GM19193 (cell line): Measurements from ENCODE around the gene SMC2.

Source experiments
- POLR2A ChIP-seq: IDR thresholded peaks from 4 replicates; pipeline ENCODE4 v1.6.1; 2011; ENCODE audit not compliant: insufficient read depth, insufficient read length; ENCODE audit errors: extremely low read depth

SMC2 gene

GRCh38 chr9:104093647-104094533 lies at the start of gene SMC2:
Gene SMC2, plus strand, starts transcription at chr9:104094309. Its CDS starts 1,076 bp downstream, at chr9:104095385.
- TF ChIP-seq POLR2A: peak; percentile 87

- TF ChIP-seq POLR2A: no peak
Measured at GRCh38 chr9:104068546-104068945, 25.6 kb upstream of the SMC2 start.

- no peak for TF ChIP-seq POLR2A
Measured at GRCh38 chr9:104069288-104069687, 24.8 kb upstream of the SMC2 start.

- TF ChIP-seq POLR2A: no peak
Measured at GRCh38 chr9:104071589-104071988, 22.5 kb upstream of the SMC2 start.

GRCh38 chr9:104073098-104073769 lies 20.9 kb upstream of the SMC2 start:
- no peak for TF ChIP-seq POLR2A

GRCh38 chr9:104073770-104074133 lies 20.4 kb upstream of the SMC2 start:
- no peak for TF ChIP-seq POLR2A

GRCh38 chr9:104074876-104075275 lies 19.2 kb upstream of the SMC2 start:
- TF ChIP-seq POLR2A: no peak

- TF ChIP-seq POLR2A: no peak
Measured at GRCh38 chr9:104075801-104076753, 18.0 kb upstream of the SMC2 start.

- TF ChIP-seq POLR2A: no peak
Measured at GRCh38 chr9:104078596-104078995, 15.5 kb upstream of the SMC2 start.

- TF ChIP-seq POLR2A: no peak
Measured at GRCh38 chr9:104080983-104081382, 13.1 kb upstream of the SMC2 start.

- no peak for TF ChIP-seq POLR2A
Measured at GRCh38 chr9:104082168-104082567, 11.9 kb upstream of the SMC2 start.

- no peak for TF ChIP-seq POLR2A
Measured at GRCh38 chr9:104085525-104085924, 8.6 kb upstream of the SMC2 start.

GRCh38 chr9:104087894-104088293 lies 6.2 kb upstream of the SMC2 start:
- TF ChIP-seq POLR2A: no peak

GRCh38 chr9:104088416-104088815 lies 5.7 kb upstream of the SMC2 start:
- TF ChIP-seq POLR2A: no peak

- no peak for TF ChIP-seq POLR2A
Measured at GRCh38 chr9:104090578-104090977, 3.5 kb upstream of the SMC2 start.
